NOMO-1 treated with DMSO at 0.1 percent for 48 hours (cell line): Measurements from ENCODE around the gene FOXB2.
"Not testable (repeated sequence)": the region's sequence is repeated elsewhere in the genome, so short reads cannot be mapped to it uniquely, and the experiment has no call there.

Source experiments
- DNase-seq: peaks from one replicate; lab custom pipeline; 2025; ENCODE audit not compliant: unreplicated experiment; lab: John Stamatoyannopoulos, UW

The FOXB2 gene

GRCh38 chr9:77019236-77019925 lies at the start of gene FOXB2:
TSS of gene FOXB2 (plus strand) at chr9:77019655. CDS start at chr9:77019655, 0 bp downstream.
- DNase-seq: no peak

DNA sequence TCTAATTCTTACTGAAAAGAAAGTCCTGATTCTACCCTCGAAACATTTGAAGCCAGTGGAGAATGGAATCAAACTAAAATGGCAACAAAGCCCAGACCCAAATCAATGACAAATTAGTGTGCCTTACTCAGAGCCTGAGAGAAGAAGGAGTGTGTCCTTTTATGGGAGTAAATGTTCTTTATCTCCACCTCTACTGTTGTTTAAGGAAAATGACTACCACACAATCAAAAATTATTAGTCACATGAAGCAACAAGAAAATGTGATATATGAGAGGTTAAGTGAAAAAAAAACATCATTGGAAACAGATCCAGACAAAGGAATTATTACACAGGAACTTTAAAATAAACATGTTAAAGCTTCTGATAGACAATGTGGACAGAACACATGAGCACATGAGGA lies 49.7 kb upstream of the FOXB2 start:
- DNase-seq: no peak

- DNase-seq: not testable (repeated sequence)
Observed at GRCh38 chr9:76978831-76979230, 40.6 kb upstream of the FOXB2 start.

GRCh38 chr9:76980566-76980965 lies 38.9 kb upstream of the FOXB2 start:
- no peak for DNase-seq

GRCh38 chr9:76984486-76984885 lies 35.0 kb upstream of the FOXB2 start:
- no peak for DNase-seq

GRCh38 chr9:76985581-76985980 lies 33.9 kb upstream of the FOXB2 start:
- DNase-seq: no peak

DNA sequence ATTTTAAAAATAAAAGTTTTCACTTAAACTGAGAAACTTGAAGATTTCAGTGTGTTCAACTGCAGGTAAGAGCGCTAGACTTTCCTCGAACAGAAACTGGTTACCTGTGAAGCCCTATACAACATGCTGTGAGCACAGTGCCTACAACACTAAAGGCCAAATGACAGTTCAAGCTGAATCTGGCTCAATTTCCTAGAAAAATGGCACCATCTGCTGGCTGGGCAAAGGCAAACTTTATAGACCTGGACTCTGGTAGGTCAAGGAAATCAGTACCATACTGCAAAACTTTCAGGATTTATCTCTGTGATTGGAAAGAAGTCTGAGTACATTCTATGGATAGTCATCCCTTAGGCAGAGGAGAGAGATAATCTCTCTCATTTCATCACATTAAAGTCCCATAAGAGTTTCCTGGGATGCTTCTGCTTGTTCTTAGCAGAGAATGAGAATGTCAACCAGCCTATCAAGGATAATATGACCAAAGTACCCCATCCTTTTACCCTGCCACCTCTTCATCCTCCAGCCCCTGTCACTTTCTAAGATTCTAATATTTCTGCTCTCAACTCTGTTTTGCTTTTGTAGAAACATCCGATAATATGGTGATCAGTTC lies 31.8 kb upstream of the FOXB2 start:
- peak; percentile 15 for DNase-seq

- no peak for DNase-seq
Observed at GRCh38 chr9:76988941-76989340, 30.5 kb upstream of the FOXB2 start.

DNA sequence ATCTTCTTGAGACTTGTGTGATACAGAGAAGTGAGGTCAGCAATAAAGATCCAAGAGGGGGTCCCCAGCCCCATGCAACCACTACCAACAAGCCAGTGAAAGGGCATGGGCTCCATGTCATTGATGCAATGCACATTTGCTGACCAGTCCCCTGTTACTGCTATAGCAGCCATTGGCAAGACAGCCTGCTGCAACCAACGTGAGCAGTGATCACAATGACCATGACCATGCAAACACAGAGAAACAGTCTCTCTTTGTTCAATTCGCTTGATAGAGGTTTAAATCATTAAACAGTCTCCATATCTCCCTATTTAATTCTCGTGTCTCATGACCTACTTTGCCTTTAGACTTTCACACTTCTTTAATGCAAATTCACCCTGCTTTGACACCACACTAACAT lies 30.0 kb upstream of the FOXB2 start:
- no peak for DNase-seq

- no peak for DNase-seq
Observed at GRCh38 chr9:76996700-76997099, 22.8 kb upstream of the FOXB2 start.

GRCh38 chr9:76999261-76999660 lies 20.2 kb upstream of the FOXB2 start:
- no peak for DNase-seq

- DNase-seq: no peak
Observed at GRCh38 chr9:77000330-77000729, 19.1 kb upstream of the FOXB2 start.

DNA sequence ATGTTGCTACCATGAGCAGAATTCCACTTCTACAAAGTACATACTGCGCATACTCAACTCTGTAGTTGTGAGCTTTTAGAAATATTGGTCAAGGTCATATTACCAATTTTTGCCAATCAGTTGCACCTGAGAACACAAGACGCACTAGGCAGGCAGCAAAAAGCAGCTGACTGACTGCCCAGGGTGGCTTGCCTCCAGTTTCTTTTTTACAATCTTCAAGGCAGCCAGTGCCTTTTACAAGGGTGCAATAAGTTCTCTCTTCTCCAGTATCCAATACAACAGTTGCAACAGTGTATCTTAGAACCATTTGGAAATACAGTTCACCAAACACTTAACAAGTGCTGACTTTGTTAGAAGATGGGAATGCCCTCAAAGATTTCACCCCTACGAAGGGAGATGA lies 16.1 kb upstream of the FOXB2 start:
- DNase-seq: no peak

GRCh38 chr9:77005216-77005615 lies 14.2 kb upstream of the FOXB2 start:
- no peak for DNase-seq

GRCh38 chr9:77010527-77010926 lies 8.9 kb upstream of the FOXB2 start:
- no peak for DNase-seq

- DNase-seq: no peak
Observed at GRCh38 chr9:77011973-77012821, 7.3 kb upstream of the FOXB2 start.

DNA sequence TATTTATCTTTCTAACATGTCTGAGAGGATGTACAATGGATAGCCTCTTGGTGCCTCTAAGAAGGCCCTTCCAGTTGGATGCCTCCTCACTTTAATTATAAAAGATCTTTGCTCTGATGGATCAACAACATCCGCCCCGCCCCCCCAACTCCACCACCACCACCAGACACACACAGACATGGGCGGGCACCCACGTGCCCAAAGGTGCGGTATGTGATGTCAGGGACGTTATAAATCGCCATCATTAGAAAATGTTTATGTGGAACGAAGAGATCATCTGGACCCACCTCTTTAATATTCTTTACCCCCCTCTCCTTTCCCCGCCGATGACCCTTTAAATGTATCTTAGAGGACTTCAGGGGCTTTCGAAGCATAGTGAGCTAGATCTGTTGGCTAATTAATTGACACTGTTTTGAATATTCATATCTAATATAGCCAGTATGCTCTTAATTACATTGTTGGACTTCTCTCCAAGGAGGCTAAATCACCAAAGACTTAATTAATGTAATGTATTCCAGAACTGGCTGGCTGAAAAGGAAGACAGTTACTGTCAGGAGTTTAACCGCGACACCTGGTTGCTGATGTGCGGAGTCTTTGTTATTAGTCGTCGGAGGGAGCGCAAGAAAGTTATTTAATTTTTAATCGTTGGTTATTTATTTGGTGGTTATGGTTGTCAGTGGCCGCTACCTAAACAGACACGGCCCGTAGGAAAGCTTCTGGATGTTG lies 6.1 kb upstream of the FOXB2 start:
- DNase-seq: no peak

DNA sequence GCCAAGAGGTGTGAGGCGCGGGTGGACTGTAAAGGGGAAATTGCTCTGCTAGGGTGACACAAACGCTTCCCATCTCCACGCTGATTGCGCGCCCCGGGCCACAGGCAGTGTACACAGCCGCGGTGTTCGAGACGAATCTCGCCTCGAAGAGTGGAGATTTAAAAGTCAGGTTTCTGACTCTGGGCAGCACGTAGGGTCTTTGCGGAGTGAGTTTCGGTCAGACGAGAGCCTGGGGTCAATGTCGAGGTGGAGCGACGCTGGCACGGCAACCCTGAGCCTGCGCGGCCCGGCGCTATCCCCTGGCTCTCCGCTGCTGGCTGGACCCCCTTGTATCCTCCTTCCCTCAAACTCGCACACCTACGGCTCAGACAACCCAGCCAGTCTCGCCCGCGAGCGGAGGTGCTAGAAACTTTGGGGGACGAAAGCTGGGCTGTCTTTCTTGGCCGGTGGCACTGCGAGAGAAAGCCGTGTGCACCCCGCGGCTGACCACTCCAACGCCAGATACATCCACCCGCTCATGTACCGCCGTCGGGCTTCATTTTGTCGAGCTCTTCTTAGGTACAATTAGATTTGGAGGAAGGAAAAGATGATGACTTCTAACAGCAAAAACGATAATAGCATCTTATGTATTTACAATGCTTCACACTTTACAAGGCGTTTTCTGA lies 5.4 kb upstream of the FOXB2 start:
- DNase-seq: no peak

- DNase-seq: no peak
Observed at GRCh38 chr9:77014597-77015263, 4.7 kb upstream of the FOXB2 start.

- no peak for DNase-seq
Observed at GRCh38 chr9:77015327-77016048, 4.0 kb upstream of the FOXB2 start.
